DND-41 (cell line): ENCODE data around the gene ZDHHC22.

Source experiments
- ATAC-seq: fragments of 200-7000 bp; cut with Tn5 transposase; 3 replicates; pipeline ENCODE4 v1.9.1; 2021; ENCODE audit warnings: low read depth; ENCODE audit not compliant: insufficient read depth
- DNase-seq: peaks from one replicate; pipeline ENCODE4 v3.0.0-alpha.2; 2020
- H2AFZ ChIP-seq: 2 replicates; pipeline ENCODE4 v1.6.0; 2012; ENCODE audit warnings: low read depth, low read length
- H3K27ac ChIP-seq: 2 replicates; pipeline ENCODE4 v1.5.1; 2012; ENCODE audit warnings: low read length, inconsistent platforms
- H3K27me3 ChIP-seq: fragments of 200-600 bp; sonication (generic); 2 replicates; pipeline ENCODE4 v1.6.0; 2012; ENCODE audit warnings: low read length, mild to moderate bottlenecking, inconsistent platforms; ENCODE audit not compliant: insufficient read depth, poor library complexity
- H3K36me3 ChIP-seq: 2 replicates; pipeline ENCODE4 v1.5.1; 2012; ENCODE audit warnings: low read length, inconsistent platforms; ENCODE audit not compliant: insufficient read depth
- H3K4me1 ChIP-seq: 2 replicates; pipeline ENCODE4 v1.5.1; 2012; ENCODE audit warnings: mild to moderate bottlenecking, low read length; ENCODE audit not compliant: insufficient read depth
- H3K4me2 ChIP-seq: 2 replicates; pipeline ENCODE4 v1.6.0; 2012; ENCODE audit warnings: mild to moderate bottlenecking, moderate library complexity, low read length, inconsistent platforms; ENCODE audit not compliant: insufficient read depth
- H3K4me3 ChIP-seq, 2 experiments: fragments of 200-600 bp in 1 of 2; shearing (Covaris generic) in 1 of 2; 2 replicates each; pipeline ENCODE4 v1.5.1; 2012 to 2016; ENCODE audit warnings: inconsistent platforms in 2 of 2, low read length in 2 of 2, mild to moderate bottlenecking in 2 of 2, low read depth in 1 of 2, moderate library complexity in 1 of 2
- H3K79me2 ChIP-seq: 2 replicates; pipeline ENCODE4 v1.6.0; 2012; ENCODE audit warnings: low read length, inconsistent platforms; ENCODE audit not compliant: insufficient read depth
- H3K9ac ChIP-seq: 2 replicates; pipeline ENCODE4 v1.6.0; 2012; ENCODE audit warnings: low read depth, mild to moderate bottlenecking, inconsistent platforms, low read length, moderate library complexity
- H3K9me3 ChIP-seq: 2 replicates; pipeline ENCODE4 v1.5.1; 2012; ENCODE audit warnings: low read length, moderate library complexity, mild to moderate bottlenecking, inconsistent platforms; ENCODE audit not compliant: insufficient read depth, severe bottlenecking
- H4K20me1 ChIP-seq: 2 replicates; pipeline ENCODE4 v1.6.0; 2012; ENCODE audit warnings: low read length; ENCODE audit not compliant: insufficient read depth
- EZH2 ChIP-seq: IDR thresholded peaks from 3 replicates; pipeline ENCODE4 v1.6.1; 2012; ENCODE audit warnings: borderline replicate concordance, low read depth, mild to moderate bottlenecking, moderate library complexity, low read length, inconsistent platforms; ENCODE audit not compliant: severe bottlenecking
- TF ChIP-seq, protein P1 (sequence below): IDR thresholded peaks from 2 replicates; pipeline ENCODE4 v1.5.1; 2012; ENCODE audit warnings: borderline replicate concordance, low read length, moderate library complexity, mild to moderate bottlenecking; ENCODE audit not compliant: poor library complexity, severe bottlenecking; ENCODE audit errors: extremely low read depth

The ZDHHC22 gene

DNA sequence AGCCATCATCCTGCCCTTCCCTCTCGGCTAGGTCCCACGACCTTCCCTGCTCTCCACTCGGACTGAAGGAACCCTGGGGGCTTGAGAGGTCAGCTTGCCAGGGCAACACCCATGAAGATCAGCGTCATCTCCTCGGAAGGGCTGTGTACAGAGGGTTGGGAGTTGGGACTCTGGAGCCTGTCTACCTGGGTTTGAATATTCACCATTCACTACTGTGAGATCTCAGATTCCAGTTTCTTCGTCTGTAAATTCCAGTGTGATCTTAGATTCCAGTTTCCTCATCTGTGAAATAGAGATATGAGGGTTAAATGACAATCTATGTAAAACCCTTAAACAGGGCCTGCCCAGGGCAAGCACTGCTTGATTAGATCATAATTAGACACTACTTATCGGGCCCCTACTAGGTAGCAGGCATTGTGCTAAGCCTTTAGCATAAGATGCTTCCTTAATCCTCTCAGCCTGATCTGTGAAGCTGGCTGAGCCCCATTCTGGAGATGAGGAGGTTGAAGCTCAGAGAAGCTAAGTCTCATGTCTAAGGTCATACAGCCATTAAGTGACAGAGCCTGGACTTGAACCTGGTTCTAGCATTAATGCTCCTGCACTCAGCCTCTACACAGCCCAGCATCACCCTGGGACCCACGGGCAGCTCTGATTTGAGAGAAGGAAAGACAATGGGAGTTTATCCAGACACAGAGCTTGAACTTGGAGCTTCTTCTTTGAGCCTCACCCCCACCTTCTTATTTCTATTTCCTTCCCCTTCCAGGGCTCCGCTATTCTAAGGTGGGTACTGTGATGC is 612 bp upstream of the ZDHHC22 start:
- no peaks in the 10 kb centered on the region for H4K20me1 ChIP-seq

DNA sequence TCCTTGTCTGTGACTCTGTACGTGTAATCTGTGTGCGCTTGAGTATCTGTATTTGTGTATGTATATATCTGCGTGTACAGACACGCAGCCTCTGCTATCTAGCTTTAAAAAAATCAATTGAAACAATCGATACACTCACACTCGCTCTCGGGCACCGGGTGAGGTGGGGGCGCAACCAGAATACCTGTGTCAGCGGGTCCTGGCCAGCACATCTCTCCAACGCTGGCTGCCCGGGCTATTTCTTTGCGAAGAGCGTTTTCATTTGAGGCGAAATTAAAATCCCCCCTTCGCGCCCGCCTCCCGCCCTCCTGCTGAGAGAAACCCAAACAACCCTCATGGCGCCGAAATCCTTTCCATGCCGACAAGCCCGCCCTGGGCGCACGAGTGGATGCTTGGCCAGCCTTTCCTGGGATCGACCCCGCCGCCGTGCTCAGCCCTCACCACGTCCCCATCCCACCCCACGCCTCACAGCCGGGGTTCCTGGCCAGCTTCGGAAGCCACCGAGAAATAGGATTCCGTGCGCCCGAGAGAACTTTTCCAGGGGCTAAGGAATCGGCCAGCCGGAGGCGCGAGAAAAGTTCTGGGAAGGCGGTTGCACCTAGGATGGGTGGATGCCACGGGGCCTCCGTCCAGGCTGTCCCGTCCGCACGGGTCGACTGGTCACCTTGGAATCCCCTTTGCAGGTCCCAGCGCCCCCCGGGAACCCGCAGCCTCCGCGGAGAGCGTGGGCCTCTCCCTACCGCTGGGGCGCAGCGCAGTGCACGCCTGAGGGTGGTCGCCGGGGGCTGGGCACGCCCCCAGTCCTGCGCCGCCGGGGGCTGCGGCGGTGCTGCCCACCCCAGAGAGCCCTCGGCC is 1.0 kb downstream of the ZDHHC22 start:
- H4K20me1 ChIP-seq: no peaks in the 10 kb centered on the region
- no peaks in the 10 kb centered on the region for H3K36me3 ChIP-seq
- ATAC-seq: no peak
- no peaks in the 10 kb centered on the region for H3K4me1 ChIP-seq
- no peaks in the 10 kb centered on the region for H3K27me3 ChIP-seq
- H3K9me3 ChIP-seq: no peaks in the 10 kb centered on the region
- no peak for TF ChIP-seq EZH2
- TF ChIP-seq, protein P1, sequence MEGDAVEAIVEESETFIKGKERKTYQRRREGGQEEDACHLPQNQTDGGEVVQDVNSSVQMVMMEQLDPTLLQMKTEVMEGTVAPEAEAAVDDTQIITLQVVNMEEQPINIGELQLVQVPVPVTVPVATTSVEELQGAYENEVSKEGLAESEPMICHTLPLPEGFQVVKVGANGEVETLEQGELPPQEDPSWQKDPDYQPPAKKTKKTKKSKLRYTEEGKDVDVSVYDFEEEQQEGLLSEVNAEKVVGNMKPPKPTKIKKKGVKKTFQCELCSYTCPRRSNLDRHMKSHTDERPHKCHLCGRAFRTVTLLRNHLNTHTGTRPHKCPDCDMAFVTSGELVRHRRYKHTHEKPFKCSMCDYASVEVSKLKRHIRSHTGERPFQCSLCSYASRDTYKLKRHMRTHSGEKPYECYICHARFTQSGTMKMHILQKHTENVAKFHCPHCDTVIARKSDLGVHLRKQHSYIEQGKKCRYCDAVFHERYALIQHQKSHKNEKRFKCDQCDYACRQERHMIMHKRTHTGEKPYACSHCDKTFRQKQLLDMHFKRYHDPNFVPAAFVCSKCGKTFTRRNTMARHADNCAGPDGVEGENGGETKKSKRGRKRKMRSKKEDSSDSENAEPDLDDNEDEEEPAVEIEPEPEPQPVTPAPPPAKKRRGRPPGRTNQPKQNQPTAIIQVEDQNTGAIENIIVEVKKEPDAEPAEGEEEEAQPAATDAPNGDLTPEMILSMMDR: no peak
- H3K79me2 ChIP-seq: no peaks in the 10 kb centered on the region
- H3K27ac ChIP-seq: no peak overlapping the region
- H3K9ac ChIP-seq: no peak overlapping the region
- DNase-seq: no peak
- H3K4me3 ChIP-seq: no peak overlapping the region
- H2AFZ ChIP-seq: no peak overlapping the region
- no peak overlapping the region for H3K4me2 ChIP-seq

More for the DNA sequence above, 612 bp upstream of the ZDHHC22 start:
- Histone ChIP-seq H3K4me3 (no peak overlapping the region), H3K9me3 (no peaks in the 10 kb centered on the region), H3K79me2 (no peaks in the 10 kb centered on the region), H2AFZ (no peak overlapping the region), H3K36me3 (no peaks in the 10 kb centered on the region), H3K9ac (no peak overlapping the region), H3K4me1 (no peaks in the 10 kb centered on the region), H3K27ac (no peak overlapping the region), H3K4me2 (no peak overlapping the region), H3K27me3 (peaks cover 13% of the 10 kb centered on the region)
- no peak for DNase-seq
- no peak for ATAC-seq
- TF ChIP-seq, protein P1: no peak
- no peak for TF ChIP-seq EZH2

DNA sequence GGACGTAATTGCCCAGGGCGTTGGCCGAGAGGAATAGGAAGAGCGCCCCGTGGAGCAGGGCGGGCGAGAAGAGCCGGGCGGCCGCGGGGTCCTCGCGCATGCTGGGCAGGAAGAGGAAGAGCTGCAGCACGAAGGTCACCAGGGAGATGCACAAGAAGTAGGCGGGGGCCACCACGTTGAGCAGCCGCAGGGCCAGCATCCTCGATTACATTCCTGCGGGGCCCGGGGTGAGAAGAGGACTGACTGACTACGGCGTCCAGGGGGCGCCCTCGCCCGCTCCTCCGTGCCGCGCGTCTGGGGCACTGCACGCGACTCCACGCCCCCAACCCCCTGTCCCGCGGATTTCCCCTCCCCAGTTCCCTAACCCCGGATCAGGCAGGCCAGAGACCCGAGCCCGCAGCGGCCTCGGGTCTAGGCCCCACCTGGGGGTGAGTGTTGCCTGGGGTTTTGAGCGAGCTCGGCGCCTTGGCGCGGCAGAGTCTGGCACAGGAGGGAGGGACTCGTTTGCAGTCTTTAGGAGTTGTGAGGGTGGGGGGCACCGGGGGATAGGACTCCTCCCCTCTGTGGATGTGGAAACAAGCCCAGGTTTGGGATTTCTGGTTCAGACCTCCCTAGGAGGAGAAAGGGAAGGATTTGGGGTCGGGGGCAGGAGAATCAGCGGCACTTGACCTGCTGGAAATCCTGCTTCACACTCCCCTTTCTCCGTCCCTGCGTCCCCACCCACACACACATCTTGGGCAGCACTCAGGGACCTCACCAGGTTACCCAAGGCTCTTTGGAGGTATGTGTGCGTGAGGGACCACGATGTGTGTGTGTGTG is 1.8 kb downstream of the ZDHHC22 start:
- H2AFZ ChIP-seq: no peak overlapping the region
- H3K9ac ChIP-seq: no peak overlapping the region
- no peaks in the 10 kb centered on the region for H3K36me3 ChIP-seq
- H3K79me2 ChIP-seq: no peaks in the 10 kb centered on the region
- H3K27ac ChIP-seq: no peak overlapping the region
- no peak for DNase-seq
- H3K27me3 ChIP-seq: no peaks in the 10 kb centered on the region
- no peak overlapping the region for H3K4me2 ChIP-seq
- H3K4me3 ChIP-seq: no peak overlapping the region
- H3K9me3 ChIP-seq: no peaks in the 10 kb centered on the region
- no peaks in the 10 kb centered on the region for H3K4me1 ChIP-seq
- ATAC-seq: no peak; the same call in 2 of the 3 replicates
- H4K20me1 ChIP-seq: no peaks in the 10 kb centered on the region
- TF ChIP-seq, protein P1: peak; percentile 8
- TF ChIP-seq EZH2: no peak
